HepG2 (cell line): Measurements from ENCODE around the gene BLMH. TPM values are rescaled to one million over a fixed set of nuclear protein-coding genes. Genes with fewer than 3 reads are reported as not detected.

Experiments
- FOXA1 ChIP-seq, 2 experiments: fragments of 450-650 bp in 1 of 2; sonication (generic) in 1 of 2; formaldehyde crosslinking in 1 of 2; IDR thresholded peaks; 2 replicates each; pipeline versions ENCODE4 v1.4.0 to v1.6.1; 2016 to 2020; ENCODE audit warnings: missing genetic modification reagents in 1 of 2
- FOXP1 ChIP-seq, 2 experiments: fragments of 450-650 bp in 1 of 2; IDR thresholded peaks; 2 replicates each; pipeline ENCODE4 v1.6.1; 2017 to 2018; ENCODE audit warnings: antibody characterized with exemption in 1 of 2
- GFI1 ChIP-seq: sonication (generic); formaldehyde crosslinking; IDR thresholded peaks from 2 replicates; pipeline ENCODE4 v1.5.0; 2020; ENCODE audit warnings: missing genetic modification reagents, mild to moderate bottlenecking, borderline replicate concordance
- HMGA1 ChIP-seq: sonication (generic); formaldehyde crosslinking; conservative IDR thresholded peaks from 2 replicates; pipeline ENCODE4 v1.4.0; 2020; ENCODE audit warnings: missing genetic modification reagents
- HNRNPH1 ChIP-seq: fragments of 200-400 bp; formaldehyde crosslinking; optimal IDR thresholded peaks from 2 replicates; pipeline ENCODE3; 2017; ENCODE audit warnings: mild to moderate bottlenecking, low read depth, low read length
- RORA ChIP-seq: sonication (generic); formaldehyde crosslinking; IDR thresholded peaks from 2 replicates; pipeline ENCODE4 v1.5.0; 2020; ENCODE audit warnings: mild to moderate bottlenecking, missing genetic modification reagents, moderate library complexity
- SP4 ChIP-seq: sonication (generic); formaldehyde crosslinking; IDR thresholded peaks from 2 replicates; pipeline ENCODE4 v1.8.1; 2023; ENCODE audit warnings: mild to moderate bottlenecking, missing genetic modification reagents
- ZNF180 ChIP-seq: sonication (generic); formaldehyde crosslinking; IDR thresholded peaks from 2 replicates; pipeline ENCODE4 v1.4.0; 2020; ENCODE audit warnings: low read depth, missing genetic modification reagents, borderline replicate concordance
- ZSCAN30 ChIP-seq: sonication (generic); formaldehyde crosslinking; IDR thresholded peaks from 2 replicates; pipeline ENCODE4 v1.5.0; 2020; ENCODE audit warnings: mild to moderate bottlenecking, missing genetic modification reagents
- polyA plus RNA-seq, 8 experiments: library from polyadenylated mRNA; depleted of rRNA in 3 of 8; stranded (reverse) in 7 of 8; unstranded in 1 of 8; fragments of >200 nt; fragmentation: Illumina TruSeq in 4 of 8; extraction: Trizol in 4 of 8; gene quantifications; 2 replicates each; pipeline versions ENCODE4 v1.2.1 to v1.2.3, GENCODE V29; 2011 to 2016; ENCODE audit warnings: low read depth in 4 of 8, missing spikeins in 1 of 8, mixed read lengths in 1 of 8; ENCODE audit not compliant: insufficient read depth in 1 of 8
- total RNA-seq, 5 experiments: library from RNA; depleted of rRNA; stranded (reverse); fragments of >200 nt; fragmentation: Illumina TruSeq; extraction: Trizol; gene quantifications; 2 replicates each; pipeline ENCODE4 v1.2.3, GENCODE V29; 2016; ENCODE audit warnings: low read depth in 1 of 5
- TF ChIP-seq, protein P1 (sequence below), 2 experiments: fragments of 450-650 bp in 1 of 2; sonication (generic) in 1 of 2; formaldehyde crosslinking in 1 of 2; IDR thresholded peaks; 2 replicates each; pipeline versions ENCODE4 v1.6.1 to v1.8.0; 2016 to 2022; ENCODE audit warnings: antibody characterized with exemption in 1 of 2, mild to moderate bottlenecking in 1 of 2, missing genetic modification reagents in 1 of 2
- TF ChIP-seq, protein P2 (sequence below): sonication (generic); formaldehyde crosslinking; IDR thresholded peaks from 2 replicates; pipeline ENCODE4 v1.4.0; 2020; ENCODE audit warnings: mild to moderate bottlenecking, low read depth, missing genetic modification reagents
- TF ChIP-seq, protein P3 (sequence below): IDR thresholded peaks from 2 replicates; pipeline ENCODE4 v1.6.1; 2016; ENCODE audit warnings: missing genetic modification reagents, missing compliant biosample characterization
- TF ChIP-seq, protein P4 (sequence below): IDR thresholded peaks from 2 replicates; pipeline ENCODE4 v1.6.1; 2016; ENCODE audit warnings: missing compliant biosample characterization, missing genetic modification reagents, borderline replicate concordance
- TF ChIP-seq, protein P5 (sequence below): IDR thresholded peaks from 2 replicates; pipeline ENCODE4 v1.6.1; 2016; ENCODE audit warnings: low read depth

The BLMH gene
- total and polyA plus RNA-seq, 2 of the 13 experiments (the other 11 are each of a cell fraction or from before 2014, with no cell fraction given), result 12.1 to 41.0 TPM

DNA sequence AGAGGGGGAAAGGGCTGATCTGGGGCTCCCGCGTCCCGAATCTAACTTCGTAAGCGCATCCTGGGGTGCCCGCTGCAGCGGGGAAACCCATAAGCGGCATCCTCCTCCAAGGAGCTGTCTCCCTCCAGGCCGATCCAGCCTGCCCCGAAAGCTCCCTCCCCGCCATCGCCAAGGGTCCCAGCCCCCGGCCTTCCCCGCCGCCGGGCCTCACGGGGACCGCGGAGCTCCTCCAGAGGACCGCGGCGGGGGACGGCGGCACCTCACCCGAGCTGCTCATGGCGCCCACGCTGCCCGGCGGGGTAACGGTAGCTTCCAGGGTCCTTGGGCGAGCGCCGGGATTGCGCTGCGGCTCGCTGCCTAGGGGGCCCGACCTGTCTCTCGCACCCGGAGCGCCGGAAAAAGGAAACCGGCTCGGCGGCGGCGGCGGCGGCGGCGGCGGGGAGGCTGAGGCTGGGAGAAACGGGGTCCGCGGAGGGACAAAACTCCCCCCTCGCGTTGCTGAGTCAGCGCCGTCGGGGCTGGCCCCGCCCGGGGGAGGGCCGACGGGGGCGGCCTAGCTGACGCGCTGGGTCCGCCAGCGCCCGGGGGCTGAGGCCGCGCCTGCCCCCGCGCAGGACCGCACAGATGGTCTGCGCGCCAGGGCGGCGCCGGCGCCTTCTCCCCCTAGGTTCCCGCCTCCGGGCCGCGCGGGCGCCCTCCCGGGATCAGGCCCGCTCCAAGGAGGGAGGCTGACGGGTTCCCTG lies at the start of gene BLMH (continued):
- TF ChIP-seq, protein P1, sequence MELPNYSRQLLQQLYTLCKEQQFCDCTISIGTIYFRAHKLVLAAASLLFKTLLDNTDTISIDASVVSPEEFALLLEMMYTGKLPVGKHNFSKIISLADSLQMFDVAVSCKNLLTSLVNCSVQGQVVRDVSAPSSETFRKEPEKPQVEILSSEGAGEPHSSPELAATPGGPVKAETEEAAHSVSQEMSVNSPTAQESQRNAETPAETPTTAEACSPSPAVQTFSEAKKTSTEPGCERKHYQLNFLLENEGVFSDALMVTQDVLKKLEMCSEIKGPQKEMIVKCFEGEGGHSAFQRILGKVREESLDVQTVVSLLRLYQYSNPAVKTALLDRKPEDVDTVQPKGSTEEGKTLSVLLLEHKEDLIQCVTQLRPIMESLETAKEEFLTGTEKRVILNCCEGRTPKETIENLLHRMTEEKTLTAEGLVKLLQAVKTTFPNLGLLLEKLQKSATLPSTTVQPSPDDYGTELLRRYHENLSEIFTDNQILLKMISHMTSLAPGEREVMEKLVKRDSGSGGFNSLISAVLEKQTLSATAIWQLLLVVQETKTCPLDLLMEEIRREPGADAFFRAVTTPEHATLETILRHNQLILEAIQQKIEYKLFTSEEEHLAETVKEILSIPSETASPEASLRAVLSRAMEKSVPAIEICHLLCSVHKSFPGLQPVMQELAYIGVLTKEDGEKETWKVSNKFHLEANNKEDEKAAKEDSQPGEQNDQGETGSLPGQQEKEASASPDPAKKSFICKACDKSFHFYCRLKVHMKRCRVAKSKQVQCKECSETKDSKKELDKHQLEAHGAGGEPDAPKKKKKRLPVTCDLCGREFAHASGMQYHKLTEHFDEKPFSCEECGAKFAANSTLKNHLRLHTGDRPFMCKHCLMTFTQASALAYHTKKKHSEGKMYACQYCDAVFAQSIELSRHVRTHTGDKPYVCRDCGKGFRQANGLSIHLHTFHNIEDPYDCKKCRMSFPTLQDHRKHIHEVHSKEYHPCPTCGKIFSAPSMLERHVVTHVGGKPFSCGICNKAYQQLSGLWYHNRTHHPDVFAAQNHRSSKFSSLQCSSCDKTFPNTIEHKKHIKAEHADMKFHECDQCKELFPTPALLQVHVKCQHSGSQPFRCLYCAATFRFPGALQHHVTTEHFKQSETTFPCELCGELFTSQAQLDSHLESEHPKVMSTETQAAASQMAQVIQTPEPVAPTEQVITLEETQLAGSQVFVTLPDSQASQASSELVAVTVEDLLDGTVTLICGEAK (IDR thresholded peaks at IDR 0.05), result no peak
- TF ChIP-seq, protein P1 (CRISPR knock-in tag; IDR thresholded peaks at IDR 0.05), result no peak
- TF ChIP-seq, protein P2, sequence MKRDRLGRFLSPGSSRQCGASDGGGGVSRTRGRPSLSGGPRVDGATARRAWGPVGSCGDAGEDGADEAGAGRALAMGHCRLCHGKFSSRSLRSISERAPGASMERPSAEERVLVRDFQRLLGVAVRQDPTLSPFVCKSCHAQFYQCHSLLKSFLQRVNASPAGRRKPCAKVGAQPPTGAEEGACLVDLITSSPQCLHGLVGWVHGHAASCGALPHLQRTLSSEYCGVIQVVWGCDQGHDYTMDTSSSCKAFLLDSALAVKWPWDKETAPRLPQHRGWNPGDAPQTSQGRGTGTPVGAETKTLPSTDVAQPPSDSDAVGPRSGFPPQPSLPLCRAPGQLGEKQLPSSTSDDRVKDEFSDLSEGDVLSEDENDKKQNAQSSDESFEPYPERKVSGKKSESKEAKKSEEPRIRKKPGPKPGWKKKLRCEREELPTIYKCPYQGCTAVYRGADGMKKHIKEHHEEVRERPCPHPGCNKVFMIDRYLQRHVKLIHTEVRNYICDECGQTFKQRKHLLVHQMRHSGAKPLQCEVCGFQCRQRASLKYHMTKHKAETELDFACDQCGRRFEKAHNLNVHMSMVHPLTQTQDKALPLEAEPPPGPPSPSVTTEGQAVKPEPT (CRISPR knock-in tag), result no peak
- TF ChIP-seq HNRNPH1 (no peak), FOXA1 (IDR thresholded peaks at IDR 0.05) (no peak), FOXA1 (CRISPR knock-in tag; IDR thresholded peaks at IDR 0.05) (no peak), HMGA1 (CRISPR knock-in tag) (no peak), GFI1 (CRISPR knock-in tag) (no peak), SP4 (CRISPR knock-in tag) (peak; percentile 85), ZNF180 (CRISPR knock-in tag) (no peak), RORA (CRISPR knock-in tag) (no peak), ZSCAN30 (CRISPR knock-in tag) (no peak), FOXP1 (IDR thresholded peaks at IDR 0.05) (no peak), FOXP1 (CRISPR knock-in tag; IDR thresholded peaks at IDR 0.05) (no peak)
- TF ChIP-seq, protein P3, sequence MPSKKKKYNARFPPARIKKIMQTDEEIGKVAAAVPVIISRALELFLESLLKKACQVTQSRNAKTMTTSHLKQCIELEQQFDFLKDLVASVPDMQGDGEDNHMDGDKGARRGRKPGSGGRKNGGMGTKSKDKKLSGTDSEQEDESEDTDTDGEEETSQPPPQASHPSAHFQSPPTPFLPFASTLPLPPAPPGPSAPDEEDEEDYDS (CRISPR knock-in tag), result no peak
- TF ChIP-seq, protein P4, sequence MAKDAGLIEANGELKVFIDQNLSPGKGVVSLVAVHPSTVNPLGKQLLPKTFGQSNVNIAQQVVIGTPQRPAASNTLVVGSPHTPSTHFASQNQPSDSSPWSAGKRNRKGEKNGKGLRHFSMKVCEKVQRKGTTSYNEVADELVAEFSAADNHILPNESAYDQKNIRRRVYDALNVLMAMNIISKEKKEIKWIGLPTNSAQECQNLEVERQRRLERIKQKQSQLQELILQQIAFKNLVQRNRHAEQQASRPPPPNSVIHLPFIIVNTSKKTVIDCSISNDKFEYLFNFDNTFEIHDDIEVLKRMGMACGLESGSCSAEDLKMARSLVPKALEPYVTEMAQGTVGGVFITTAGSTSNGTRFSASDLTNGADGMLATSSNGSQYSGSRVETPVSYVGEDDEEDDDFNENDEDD, result peak; percentile 41; the same call in 1 of the 2 replicates
- TF ChIP-seq, protein P5, sequence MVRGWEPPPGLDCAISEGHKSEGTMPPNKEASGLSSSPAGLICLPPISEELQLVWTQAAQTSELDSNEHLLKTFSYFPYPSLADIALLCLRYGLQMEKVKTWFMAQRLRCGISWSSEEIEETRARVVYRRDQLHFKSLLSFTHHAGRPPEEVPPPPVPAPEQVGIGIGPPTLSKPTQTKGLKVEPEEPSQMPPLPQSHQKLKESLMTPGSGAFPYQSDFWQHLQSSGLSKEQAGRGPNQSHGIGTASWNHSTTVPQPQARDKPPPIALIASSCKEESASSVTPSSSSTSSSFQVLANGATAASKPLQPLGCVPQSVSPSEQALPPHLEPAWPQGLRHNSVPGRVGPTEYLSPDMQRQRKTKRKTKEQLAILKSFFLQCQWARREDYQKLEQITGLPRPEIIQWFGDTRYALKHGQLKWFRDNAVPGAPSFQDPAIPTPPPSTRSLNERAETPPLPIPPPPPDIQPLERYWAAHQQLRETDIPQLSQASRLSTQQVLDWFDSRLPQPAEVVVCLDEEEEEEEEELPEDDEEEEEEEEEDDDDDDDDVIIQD (CRISPR knock-in tag), result no peak
